HUES64 (cell line): ENCODE measurements around the gene FGF18.

Experiments used
- H3K27ac ChIP-seq: 2 replicates; pipeline ENCODE4 v1.7.0; 2013; ENCODE audit warnings: low read depth, low read length, inconsistent platforms
- H3K27me3 ChIP-seq: 2 replicates; pipeline ENCODE4 v1.6.1; 2013; ENCODE audit warnings: mild to moderate bottlenecking, low read length; ENCODE audit not compliant: insufficient read depth
- H3K36me3 ChIP-seq: 2 replicates; pipeline ENCODE4 v1.6.1; 2013; ENCODE audit warnings: mild to moderate bottlenecking, low read length; ENCODE audit not compliant: insufficient read depth
- H3K4me1 ChIP-seq: 2 replicates; pipeline ENCODE4 v1.6.1; 2013; ENCODE audit warnings: mild to moderate bottlenecking, low read length, moderate library complexity; ENCODE audit not compliant: insufficient read depth
- H3K4me3 ChIP-seq: 2 replicates; pipeline ENCODE4 v1.5.1; 2013; ENCODE audit warnings: mild to moderate bottlenecking, low read length, moderate library complexity
- H3K9ac ChIP-seq: 2 replicates; pipeline ENCODE4 v1.6.1; 2013; ENCODE audit warnings: mild to moderate bottlenecking, low read depth, low read length
- H3K9me3 ChIP-seq: 2 replicates; pipeline ENCODE4 v1.6.1; 2013; ENCODE audit warnings: low read depth, low read length; ENCODE audit not compliant: insufficient read depth
- WGBS: fragments of 150-250, 120-280 bp; methylation state at CpG from one replicate; pipeline ENCODE4 v1.1.7; 2013; ENCODE audit warnings: missing lambda C conversion rate; 5-methylcytosine and 5-hydroxymethylcytosine counted together

The FGF18 gene

DNA sequence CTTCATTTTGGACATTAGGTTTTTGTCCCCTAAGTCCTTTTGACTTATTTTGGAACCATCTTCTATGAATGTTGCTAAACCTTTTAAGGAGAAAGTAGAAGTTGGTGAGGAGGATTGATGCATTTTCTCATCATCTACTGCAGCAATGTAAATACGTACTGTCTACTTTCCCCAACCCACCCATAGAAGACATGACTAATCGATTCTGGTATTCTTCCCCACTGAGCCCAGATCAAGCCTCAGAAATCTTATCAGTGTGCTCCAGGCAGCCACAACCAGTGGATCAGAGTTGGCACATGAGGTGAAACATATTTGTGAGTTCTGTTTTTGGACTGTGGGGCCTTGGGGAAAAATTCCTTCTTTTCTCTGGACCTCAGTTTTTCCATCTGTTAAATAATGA lies 57.7 kb downstream of the FGF18 start:
- 67% methylated on average over 2 of the region's 2 CpGs for WGBS
- no peak overlapping the region for H3K27ac ChIP-seq
- H3K9me3 ChIP-seq, result no peaks in the 10 kb centered on the region
- no peaks in the 10 kb centered on the region for H3K36me3 ChIP-seq
- no peak overlapping the region for H3K4me3 ChIP-seq
- H3K4me1 ChIP-seq, result no peaks in the 10 kb centered on the region
- H3K9ac ChIP-seq, result no peak overlapping the region
- no peaks in the 10 kb centered on the region for H3K27me3 ChIP-seq

DNA sequence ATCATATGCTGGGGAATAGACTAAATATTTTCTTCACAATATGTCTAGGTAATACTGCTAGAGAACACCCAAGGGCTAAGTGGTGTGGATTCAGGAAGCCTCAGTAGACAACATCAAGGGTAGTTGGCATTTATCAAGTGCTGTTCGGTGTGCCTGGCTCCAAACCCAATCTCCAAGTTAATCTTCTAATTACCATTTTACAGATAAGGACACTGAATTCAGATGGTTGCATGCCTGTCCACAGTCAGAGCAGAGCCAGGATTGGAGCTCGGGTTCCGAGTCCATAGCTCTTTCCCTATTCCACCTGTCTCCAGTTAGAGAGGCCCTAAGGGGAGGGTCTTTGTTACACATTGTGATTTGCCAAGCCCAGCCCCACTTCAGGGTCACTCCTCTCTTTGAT lies 58.2 kb downstream of the FGF18 start:
- no peak overlapping the region for H3K9ac ChIP-seq
- H3K27me3 ChIP-seq, result no peaks in the 10 kb centered on the region
- H3K27ac ChIP-seq, result no peak overlapping the region
- no peak overlapping the region for H3K4me3 ChIP-seq
- WGBS, result 87% methylated on average over 3 of the region's 3 CpGs
- no peaks in the 10 kb centered on the region for H3K4me1 ChIP-seq
- no peaks in the 10 kb centered on the region for H3K9me3 ChIP-seq
- H3K36me3 ChIP-seq, result no peaks in the 10 kb centered on the region

- Histone ChIP-seq H3K9me3 (no peaks in the 10 kb centered on the region), H3K27ac (no peak overlapping the region), H3K36me3 (no peaks in the 10 kb centered on the region), H3K4me1 (no peaks in the 10 kb centered on the region), H3K27me3 (no peaks in the 10 kb centered on the region), H3K9ac (no peak overlapping the region), H3K4me3 (no peak overlapping the region)
- 79% methylated on average over 4 of the region's 4 CpGs for WGBS
These were observed 59.7 kb downstream of the FGF18 start for GRCh38 chr5:171478946-171479775.

GRCh38 chr5:171479776-171480125 lies 60.3 kb downstream of the FGF18 start:
- Histone ChIP-seq H3K27ac (no peak overlapping the region), H3K4me3 (no peak overlapping the region), H3K27me3 (no peaks in the 10 kb centered on the region), H3K9ac (no peak overlapping the region), H3K4me1 (no peaks in the 10 kb centered on the region), H3K36me3 (no peaks in the 10 kb centered on the region), H3K9me3 (no peaks in the 10 kb centered on the region)
- WGBS, result 79% methylated on average over 1 of the region's 1 CpG

DNA sequence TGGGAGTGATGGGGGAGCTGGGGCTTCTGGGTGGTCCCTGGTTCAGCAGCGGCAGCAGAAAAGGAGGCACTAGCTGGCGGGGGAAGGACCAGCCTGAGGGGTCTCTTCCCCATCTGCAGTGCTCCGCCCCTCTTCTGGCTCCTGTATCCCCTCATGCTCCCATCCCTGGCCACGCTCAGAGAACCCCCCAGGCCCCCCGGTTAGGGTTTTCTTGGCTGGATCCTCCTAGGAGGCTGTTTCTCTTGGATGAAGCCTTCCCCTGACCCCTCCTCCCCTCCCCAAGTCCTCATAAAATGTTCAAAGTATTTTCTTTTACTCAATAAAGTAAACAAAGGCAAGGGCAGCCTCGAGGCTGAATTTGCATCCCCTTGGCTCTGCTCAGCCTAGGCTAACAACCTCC lies 60.8 kb downstream of the FGF18 start:
- Histone ChIP-seq H3K9ac (no peak overlapping the region), H3K27ac (no peak overlapping the region)

DNA sequence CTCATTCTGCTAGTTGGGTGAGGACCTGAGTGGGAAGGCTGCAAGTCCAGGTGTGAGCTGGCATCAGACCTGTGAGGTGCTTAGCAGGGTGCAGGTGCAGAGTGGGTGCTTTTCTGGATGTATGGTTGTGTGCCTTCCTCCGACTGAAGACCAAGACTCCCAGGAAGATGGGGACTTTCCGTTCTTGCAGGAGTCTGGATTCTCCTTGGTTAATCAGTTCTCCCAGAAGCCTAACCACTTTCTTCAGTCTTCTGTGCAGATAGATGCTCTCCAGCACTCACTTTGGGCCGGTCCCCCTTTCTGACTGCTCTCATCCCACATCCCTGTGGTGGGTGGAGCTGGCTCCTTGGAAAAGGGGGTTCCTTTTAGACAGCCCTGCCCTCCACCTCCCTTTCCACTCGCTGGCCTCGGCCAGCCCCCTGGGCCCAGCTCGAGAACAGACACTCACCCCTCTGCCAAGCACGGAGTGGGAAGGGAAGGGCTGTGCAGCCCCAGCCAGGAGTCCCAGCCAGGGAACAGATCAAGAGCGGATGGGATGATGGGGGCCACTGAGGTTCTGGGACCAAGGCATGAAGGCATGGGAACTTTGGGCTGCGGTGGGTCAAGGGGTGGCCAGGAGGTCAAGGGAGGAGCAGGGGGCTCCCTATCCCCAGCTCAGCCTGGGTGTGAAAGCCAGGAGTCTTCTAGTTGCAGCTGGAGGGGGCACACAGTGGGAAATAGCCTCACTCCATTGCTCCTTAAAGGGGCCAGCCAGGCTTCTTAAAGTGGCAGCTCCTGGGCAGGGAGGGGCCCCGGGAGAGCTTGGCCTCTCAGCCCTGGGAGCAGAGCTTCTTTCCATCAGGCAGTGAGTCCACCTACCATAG lies 62.4 kb downstream of the FGF18 start:
- no peak overlapping the region for H3K4me3 ChIP-seq
- H3K4me1 ChIP-seq, result no peaks in the 10 kb centered on the region
- no peak overlapping the region for H3K9ac ChIP-seq
- no peaks in the 10 kb centered on the region for H3K36me3 ChIP-seq
- no peak overlapping the region for H3K27ac ChIP-seq
- 86% methylated on average over 9 of the region's 10 CpGs for WGBS
- no peaks in the 10 kb centered on the region for H3K9me3 ChIP-seq
- H3K27me3 ChIP-seq, result no peaks in the 10 kb centered on the region

More for the DNA sequence above, 60.8 kb downstream of the FGF18 start:
- Histone ChIP-seq H3K27me3 (no peaks in the 10 kb centered on the region), H3K4me3 (no peak overlapping the region), H3K36me3 (no peaks in the 10 kb centered on the region), H3K9me3 (no peaks in the 10 kb centered on the region), H3K4me1 (no peaks in the 10 kb centered on the region)
- 84% methylated on average over 6 of the region's 6 CpGs for WGBS

- Histone ChIP-seq H3K4me3 (no peak overlapping the region), H3K27me3 (no peaks in the 10 kb centered on the region), H3K9me3 (no peaks in the 10 kb centered on the region), H3K36me3 (no peaks in the 10 kb centered on the region), H3K27ac (no peak overlapping the region), H3K9ac (no peak overlapping the region), H3K4me1 (no peaks in the 10 kb centered on the region)
- 74% methylated on average over 4 of the region's 4 CpGs for WGBS
These were observed 62.9 kb downstream of the FGF18 start for GRCh38 chr5:171482434-171482730.

DNA sequence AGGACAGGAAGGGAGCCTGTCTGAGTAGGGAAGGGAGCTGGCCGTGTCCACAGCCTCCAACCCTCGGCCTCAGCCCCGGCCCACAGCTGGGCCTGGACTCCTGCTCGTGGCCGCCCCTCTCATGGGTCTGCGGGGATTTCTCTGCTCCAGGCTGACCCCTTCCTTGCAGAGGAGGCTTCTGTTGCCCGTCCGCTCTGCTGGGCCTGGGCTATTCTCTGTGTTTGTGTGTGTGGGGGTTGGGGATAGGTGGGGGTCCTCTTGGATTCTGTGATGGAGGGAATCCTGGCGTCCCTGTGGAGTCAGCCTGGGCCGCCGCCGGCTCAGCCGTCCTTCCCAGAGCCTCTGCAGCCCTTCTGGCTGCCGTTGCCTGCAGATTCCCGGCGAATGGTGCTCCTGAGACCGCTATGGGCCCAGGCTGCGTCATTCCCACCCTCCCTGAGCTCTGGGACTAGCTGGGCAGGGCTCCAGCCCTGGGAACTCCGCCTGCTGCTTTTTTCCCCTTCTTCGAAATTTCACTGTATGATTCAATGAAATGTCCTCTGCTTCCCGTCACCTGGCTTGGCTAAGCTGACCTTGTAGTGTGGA lies 64.2 kb downstream of the FGF18 start:
- no peaks in the 10 kb centered on the region for H3K36me3 ChIP-seq
- peaks cover 4% of the 10 kb centered on the region; the same call in 1 of the 2 replicates for H3K4me1 ChIP-seq
- H3K4me3 ChIP-seq, result no peak overlapping the region
- no peaks in the 10 kb centered on the region for H3K27me3 ChIP-seq
- no peak overlapping the region for H3K9ac ChIP-seq
- 81% methylated on average over 21 of the region's 21 CpGs for WGBS
- H3K27ac ChIP-seq, result no peak overlapping the region
- H3K9me3 ChIP-seq, result no peaks in the 10 kb centered on the region

DNA sequence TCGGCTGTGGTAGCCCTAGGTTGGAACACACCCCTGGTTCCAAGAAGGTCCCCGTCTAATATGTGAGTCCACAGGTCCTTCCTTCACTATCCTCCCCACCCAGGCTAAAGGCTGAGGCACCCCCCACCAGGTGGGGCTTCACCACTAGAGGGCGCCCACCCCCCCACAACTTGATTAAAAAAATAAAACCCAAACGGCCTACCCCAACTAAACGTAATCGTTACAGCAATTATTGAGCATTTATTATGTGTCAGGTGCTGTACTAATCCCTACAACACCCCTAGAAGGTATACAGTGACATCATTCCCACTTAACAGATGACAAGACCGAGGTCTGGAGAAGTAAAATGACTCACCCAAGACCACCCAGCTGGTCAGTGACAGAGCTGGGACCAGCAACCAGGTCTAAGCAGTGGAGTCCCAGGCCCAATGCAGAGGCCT lies 65.0 kb downstream of the FGF18 start:
- Histone ChIP-seq H3K36me3 (no peaks in the 10 kb centered on the region), H3K4me1 (peaks cover 4% of the 10 kb centered on the region; the same call in 1 of the 2 replicates), H3K9me3 (no peaks in the 10 kb centered on the region), H3K9ac (no peak overlapping the region), H3K27ac (no peak overlapping the region), H3K4me3 (no peak overlapping the region), H3K27me3 (no peaks in the 10 kb centered on the region)
- WGBS, result 59% methylated on average over 7 of the region's 7 CpGs

GRCh38 chr5:171485668-171486067 lies 66.2 kb downstream of the FGF18 start:
- H3K27me3 ChIP-seq, result no peaks in the 10 kb centered on the region
- H3K9me3 ChIP-seq, result no peaks in the 10 kb centered on the region
- no peak overlapping the region for H3K9ac ChIP-seq
- no peak overlapping the region for H3K27ac ChIP-seq
- no peaks in the 10 kb centered on the region for H3K36me3 ChIP-seq
- WGBS, result 84% methylated on average over 4 of the region's 4 CpGs
- H3K4me1 ChIP-seq, result peaks cover 4% of the 10 kb centered on the region; the same call in 1 of the 2 replicates
- no peak overlapping the region for H3K4me3 ChIP-seq

DNA sequence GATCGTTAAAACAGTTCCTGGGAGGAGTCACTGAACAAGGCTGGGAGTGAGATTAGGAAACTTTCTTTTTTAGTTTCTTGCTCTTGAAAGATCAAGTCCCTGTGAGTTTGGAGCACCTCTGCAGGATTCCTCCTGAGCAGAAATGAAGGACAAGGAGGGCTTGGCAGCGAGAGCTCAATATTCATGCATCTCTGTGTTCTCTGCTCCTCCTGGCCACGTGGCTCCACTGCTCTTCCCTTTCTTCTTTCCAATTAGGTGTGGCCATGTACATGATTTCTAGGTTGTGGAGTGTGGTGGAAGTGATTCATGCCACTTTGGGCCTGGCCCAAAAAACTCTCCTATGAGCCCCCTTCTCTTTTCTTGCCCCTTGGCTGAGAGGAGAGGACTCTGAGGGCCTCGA lies 67.2 kb downstream of the FGF18 start:
- WGBS, result 90% methylated on average over 3 of the region's 4 CpGs
- no peaks in the 10 kb centered on the region for H3K36me3 ChIP-seq
- no peak overlapping the region for H3K9ac ChIP-seq
- H3K27me3 ChIP-seq, result no peaks in the 10 kb centered on the region
- no peaks in the 10 kb centered on the region for H3K9me3 ChIP-seq
- peaks cover 4% of the 10 kb centered on the region; the same call in 1 of the 2 replicates for H3K4me1 ChIP-seq
- H3K4me3 ChIP-seq, result no peak overlapping the region
- no peak overlapping the region for H3K27ac ChIP-seq
